Fibroblast of skin of right quadriceps (primary cell): ENCODE data around the gene CTNNAL1.
"Not testable (repeated sequence)": the region's sequence is repeated elsewhere in the genome, so short reads cannot be mapped to it uniquely, and the experiment has no call there.

Experiments
- DNase-seq: peaks from one replicate; pipeline ENCODE4 v3.0.0-alpha.2; 2013

Gene CTNNAL1

DNA sequence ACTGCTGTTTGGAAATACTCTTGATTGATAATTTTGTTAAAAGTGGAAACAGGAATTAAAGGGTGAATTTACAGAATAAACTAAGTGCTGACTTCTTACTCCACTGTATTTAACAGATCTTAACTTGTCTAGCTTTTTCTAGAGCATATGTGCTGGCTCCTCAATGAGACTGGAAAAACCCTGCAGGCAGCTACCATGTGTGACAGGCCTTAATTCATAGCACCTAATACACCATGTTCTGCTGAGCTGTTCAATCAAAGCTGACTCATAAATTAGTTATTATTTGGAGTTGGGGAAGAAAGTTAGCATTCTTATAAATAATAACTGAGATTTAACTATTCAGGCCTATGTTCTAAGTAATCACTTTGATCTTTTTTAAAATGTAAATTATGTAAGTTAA is 29.4 kb downstream of the CTNNAL1 start:
- DNase-seq, result no peak

DNA sequence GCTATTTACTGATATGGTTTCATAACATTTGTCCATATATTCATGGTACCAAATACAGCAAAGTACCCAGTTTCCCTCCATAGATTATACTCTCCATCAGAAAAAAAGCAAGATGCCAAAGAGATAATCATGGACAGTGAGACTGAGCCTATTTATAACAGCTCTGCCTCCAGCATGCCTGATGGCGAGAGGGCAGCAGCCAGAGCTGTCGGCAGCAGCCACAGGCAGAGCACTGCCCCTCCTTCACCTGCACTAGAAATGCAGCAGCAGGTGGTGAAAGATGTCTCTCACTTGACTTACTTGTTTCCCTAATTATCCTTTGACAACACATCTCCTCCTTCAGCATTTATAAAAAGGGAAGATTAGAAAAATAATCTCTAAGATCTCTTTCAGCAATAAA is 32.4 kb downstream of the CTNNAL1 start:
- no peak for DNase-seq

DNA sequence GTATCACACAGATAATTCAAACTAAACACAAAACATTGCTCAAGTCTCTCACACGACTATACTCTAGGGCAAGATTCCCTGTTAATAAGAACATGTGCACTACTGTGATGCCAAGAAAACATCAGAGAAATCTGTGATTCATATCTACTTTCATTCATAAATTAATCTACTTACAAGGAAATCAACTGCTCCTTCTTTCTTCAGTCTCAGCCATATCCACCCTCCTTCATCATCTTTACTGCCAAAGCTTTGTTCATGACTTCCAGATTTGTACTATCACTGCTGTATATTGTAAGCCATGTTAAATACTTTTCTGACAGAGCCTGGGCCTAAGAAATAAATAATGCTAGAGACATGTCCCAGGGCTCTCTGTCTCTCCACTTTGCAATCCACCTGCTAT is 35.1 kb downstream of the CTNNAL1 start:
- DNase-seq, result no peak

DNA sequence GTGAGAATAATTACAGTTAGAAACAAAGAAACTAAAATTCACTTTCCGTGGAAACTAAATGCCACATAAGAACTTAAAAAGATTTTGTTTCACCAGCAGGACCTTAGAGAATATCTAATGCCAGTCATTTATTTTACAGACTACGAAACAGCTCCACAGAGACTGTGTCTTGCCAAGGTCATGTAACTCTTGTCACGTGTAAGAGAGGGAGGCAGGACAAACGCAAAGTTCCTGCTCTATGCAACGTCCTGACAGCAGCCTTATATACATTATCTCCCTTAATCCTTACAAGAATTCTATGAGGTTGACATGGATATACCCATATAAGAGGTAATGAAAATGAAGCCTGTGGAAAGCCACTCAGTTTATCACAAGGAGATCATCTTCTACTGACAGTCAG is 39.4 kb downstream of the CTNNAL1 start:
- no peak for DNase-seq

DNA sequence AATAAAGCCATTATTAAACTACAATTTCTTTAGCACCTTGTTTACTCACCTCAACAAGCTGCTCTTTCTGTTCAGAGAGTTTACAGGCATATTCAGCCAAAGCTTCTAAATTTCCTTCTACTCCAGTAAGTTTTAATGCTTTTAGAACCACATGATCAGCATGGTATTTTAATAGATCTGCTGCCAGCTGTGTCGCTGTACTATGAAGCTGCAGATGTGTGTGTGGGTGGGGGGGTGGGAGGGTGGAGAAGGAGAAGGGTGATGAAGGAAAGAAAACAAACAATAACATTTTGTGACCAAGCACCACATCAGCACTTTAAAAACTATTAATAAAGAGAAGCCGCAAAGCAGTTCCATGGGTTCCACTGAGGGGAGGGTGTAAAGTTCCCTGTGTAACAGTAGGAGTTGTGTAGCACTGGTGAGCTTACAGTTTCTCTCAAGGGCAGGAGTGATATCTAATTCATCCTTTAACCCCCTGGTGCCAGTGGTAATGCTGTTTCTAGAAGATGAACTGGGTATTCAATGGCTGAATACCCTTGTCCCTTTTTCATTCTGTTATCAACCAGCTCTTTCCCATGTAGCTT is 40.6 kb downstream of the CTNNAL1 start:
- no peak for DNase-seq

DNA sequence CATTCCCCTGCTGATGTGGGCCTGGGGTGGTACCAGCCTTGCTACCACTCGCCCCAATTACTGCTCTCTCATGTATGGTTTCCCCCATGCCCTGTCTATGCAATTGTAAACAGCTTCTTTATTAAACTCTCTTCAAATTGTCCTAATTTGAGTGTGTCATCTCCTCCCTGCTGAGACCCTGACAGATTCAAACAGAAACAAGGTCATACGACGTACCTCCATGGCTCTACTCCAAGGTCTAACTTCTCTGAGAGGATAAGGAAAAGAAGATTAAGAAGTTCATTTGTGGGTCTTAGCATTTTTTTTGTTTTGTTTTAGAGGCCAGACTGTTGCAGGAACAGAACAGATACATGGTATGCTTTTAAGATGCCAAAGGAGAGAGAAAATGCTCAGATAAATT is 41.1 kb downstream of the CTNNAL1 start:
- no peak for DNase-seq

DNA sequence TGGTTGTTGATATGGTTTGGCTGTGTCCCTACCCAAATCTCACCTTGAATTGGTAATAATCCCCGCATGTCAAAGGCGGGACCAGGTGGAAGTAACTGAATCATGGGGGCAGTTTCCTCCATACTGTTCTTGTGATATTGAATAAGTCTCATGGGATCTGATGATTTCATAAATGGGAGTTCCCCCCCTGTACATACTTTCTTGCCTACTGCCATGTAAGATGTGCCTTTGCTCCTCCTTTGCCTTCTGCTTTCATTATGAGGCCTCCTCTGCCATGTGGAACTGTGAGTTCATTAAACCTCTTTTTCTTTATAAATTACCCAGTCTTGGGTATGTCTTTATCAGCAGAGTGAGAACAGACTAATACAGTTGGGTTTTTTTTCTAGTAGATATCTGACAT is 41.9 kb downstream of the CTNNAL1 start:
- DNase-seq, result not testable (repeated sequence)

DNA sequence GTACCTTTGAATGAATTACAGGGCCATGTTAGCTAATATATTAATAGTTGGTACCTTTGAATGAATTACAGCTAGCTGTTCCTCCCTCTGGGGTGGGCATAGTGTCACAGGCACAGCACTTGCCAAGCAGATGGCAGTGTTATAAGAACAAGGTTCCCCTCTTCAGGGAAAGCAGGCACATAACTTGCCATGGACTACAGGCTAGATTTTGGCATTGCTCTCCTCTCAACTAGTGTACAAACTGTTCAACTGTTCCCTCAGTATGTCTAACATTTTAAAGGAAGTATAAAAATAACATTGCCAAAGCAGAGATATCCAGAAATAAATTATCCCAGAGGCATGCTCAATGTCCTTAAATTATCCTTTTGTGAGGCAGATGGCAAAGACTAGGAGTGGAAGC is 45.4 kb downstream of the CTNNAL1 start:
- DNase-seq, result no peak

DNA sequence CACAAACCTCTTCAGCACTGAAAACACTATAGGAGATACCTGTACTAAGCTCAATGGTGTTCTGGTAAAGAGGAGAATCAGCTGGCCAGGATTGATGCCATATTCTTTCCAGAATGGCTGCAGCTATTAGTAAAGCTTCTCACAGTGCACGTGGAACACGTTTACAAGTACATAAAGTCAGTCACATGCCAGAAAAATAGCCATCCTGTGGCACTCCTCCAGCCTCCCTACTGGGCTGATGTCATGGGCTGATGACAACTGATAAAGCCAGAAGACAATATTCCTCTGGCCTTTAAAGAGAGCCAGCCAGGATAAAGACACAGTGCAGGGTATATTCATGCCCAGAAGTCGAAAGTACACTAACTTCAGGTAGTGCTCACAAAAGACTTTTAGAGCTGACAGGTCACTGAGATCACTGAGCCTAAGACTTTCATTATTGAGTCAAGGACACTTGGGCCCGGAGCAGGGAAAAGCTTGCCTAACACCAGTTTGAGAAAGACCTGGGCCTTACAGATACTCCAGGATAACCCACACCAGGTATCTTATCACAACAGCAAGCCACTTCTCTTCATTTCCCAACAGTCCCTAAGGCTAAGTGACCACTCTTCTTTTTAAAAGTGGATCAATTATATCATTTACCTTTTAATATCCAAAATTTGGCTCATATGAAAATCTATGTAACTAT is 49.7 kb downstream of the CTNNAL1 start:
- no peak for DNase-seq

DNA sequence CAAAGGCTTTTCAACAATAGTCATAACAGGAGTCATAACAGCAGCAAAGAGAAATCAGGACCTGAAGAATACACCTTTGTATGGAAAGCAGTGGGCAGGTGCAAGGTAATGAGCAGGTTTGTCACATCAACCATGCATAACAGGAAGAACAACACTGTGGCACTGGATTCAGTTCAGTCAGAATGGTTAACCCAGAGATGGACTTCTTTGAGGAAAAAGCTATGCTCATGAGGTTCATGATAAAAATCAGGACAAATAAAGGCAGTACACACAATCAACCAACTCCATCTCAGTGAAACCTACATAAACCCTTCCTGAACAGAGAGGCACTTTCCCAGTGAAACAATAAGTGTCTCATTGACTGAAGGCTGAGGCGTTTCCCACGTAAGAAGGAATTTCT is 52.1 kb downstream of the CTNNAL1 start:
- no peak for DNase-seq

DNA sequence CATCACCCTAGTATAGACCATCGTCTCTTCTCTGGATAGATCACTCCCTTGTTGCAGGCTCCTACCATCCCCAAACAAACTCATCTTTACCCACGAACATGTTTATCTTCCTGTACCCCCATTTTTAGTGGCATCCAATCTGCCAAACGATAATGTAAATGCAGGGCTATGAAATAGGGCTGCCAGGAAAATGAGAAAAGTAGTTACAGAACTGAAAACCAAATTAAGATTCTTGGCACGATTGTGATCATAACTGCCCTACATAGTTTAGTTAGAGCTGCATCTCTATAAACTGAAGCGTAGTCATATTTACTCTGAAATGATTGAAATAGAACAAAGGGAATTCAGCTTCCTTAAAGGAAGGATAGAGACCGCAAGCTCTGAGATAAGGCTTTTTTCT is 53.0 kb downstream of the CTNNAL1 start:
- DNase-seq, result no peak

DNA sequence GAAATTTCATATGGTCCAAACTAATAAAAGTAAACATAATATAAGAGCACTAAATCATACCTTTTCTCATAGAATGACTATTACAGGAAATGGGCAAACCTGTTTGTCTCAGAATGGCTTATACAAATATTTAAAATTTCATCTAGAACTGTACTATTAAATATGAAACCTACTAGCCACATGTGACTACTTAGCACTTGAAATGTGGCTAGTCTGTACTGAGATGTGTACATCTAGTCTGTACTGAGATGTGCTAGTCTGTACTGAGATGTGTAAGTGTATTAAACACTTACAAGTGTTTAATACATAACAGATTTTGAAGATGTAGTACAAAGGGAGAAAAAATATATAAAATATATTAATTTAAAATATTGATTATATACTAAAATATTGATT is 56.7 kb downstream of the CTNNAL1 start:
- no peak for DNase-seq

DNA sequence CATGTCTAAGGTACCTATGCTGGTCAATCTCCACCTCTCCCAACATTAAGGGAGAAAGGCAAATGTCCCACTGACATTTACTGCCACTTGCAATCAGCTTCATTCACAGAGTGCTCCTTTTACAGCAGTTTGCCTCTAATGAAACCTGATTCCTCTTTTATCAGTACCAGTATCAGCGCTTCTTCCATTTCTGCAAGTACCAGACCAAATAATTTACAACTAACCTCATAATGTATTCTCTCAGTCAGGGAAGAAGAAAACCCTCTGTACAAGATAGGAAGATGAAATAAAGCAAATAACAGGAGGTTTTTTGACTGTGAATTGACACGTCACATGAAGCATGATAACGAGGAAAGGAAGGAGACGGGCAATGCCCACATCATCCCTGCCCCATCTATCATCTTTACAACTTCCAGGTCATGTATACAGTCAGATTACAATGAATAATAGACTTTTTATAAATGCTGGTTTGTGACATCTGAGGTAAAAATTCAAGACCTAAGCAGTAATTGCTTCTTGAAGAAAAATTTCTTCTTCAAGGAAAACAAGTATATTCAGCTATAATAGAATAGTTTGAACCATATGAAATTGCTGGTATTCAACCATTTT is 57.2 kb downstream of the CTNNAL1 start:
- DNase-seq, result no peak

DNA sequence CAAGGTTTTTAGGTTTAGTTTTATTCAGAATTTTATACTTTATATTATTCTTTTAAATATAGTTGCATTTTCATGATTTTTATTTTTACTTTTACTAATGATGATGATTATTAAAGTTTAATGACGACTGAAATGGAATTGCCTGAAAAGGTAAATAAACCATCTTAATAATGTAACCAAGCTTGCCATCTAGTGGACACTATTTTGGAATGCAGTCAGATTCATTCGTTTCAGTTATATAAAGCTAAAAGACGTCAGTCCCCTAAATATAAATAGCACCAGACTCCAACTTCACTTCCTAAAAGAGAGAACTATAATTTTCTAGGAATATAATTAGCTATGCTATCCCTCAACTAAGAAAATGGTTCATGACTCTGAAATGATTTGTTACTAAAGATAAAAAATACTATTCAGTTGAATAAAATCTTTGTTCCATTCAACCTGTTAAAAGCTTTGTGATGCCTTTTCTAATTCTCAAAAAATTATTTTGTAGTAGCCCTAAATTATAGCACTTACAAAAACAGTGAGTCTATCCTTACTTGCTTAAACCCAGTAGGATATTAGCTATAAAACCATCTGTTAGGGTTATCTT is 59.2 kb downstream of the CTNNAL1 start:
- DNase-seq, result peak; percentile 48

DNA sequence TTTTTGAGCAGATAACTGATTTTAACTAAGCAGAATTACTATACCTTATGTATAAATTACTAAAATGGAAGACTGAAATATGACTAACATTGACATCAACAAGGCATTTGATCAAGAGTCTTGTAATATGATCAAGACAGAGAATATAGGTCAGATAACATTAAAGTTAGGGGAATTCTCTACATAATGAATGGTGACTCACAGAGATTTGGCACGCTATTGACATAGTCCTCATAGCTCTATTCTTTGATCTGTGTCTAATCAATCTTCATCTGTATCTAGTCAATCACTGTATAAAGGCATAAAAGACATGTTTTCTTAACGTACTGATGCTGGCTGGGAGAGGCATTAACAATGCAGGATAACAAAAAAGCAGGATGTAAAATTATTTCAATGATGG is 61.7 kb downstream of the CTNNAL1 start:
- DNase-seq, result no peak

DNA sequence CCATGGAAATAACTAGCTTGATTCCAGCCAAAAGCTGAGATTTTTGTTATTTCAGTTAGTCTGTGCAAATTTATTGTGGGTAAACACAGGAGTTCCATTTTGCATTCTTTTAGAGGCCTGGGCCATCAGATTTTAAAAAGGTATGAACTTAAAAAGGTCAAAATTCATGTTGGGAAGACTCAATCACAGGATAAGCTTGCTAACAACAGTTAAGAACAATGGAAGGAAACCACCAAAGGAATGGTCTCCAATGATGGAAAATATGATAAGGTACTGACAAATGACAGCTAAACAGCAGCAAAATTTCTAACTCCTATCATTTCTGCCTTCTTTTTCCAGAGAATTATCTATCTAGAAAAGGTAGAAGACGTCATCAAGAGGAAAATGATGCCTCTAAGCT is 63.1 kb downstream of the CTNNAL1 start:
- no peak for DNase-seq

DNA sequence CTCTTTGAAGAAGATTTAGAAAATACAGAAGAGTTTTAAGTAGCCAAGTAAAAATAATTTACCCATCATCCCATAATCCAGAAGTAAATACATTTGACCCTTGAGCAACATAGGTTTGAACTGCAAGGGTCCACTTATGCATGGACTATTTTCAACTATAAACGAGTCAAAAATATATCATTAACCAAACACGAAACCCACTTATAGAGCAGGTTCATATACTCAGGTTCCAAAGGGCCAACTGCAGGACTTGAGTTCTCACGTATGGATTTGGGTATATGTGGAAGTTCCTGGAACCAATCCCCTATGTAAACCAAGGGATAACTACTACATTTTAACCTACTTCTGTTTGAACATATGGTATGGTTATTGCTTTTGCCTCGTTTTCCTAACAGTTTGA is 73.3 kb downstream of the CTNNAL1 start:
- DNase-seq, result no peak

DNA sequence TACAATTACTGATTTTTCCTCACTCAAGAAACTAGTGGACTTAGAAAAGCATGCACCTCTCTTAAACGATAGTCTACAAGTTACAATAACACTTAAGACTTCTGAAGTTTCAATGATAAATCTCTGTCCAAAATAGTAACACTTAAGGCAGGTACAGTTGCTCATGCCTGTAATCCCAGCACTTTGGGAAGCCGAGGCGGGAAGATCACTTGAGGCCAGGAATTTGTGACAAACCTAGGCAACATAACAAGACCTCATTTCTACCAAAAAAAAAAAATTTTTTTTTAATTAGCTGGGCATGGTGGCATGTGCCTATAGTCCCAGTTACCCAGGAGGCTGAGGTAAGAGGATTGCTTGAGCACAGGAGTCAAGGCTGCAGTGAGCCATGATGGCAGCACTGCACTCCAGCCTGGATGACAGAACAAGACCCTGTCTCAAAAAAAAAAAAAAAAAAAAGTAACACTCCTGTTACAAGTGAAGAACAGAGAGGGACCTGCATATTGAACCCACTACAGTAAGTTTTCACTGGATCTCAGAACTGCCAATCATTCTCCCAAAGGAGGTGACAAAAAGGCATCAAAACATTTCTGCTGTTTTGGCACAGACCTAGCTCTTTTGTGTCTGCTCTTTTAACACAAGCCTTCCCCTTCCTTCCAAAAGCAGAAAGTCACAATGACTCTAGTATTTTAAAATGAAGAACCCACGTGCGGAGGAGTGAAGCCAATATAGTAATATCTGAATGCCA is 75.6 kb downstream of the CTNNAL1 start:
- no peak for DNase-seq

DNA sequence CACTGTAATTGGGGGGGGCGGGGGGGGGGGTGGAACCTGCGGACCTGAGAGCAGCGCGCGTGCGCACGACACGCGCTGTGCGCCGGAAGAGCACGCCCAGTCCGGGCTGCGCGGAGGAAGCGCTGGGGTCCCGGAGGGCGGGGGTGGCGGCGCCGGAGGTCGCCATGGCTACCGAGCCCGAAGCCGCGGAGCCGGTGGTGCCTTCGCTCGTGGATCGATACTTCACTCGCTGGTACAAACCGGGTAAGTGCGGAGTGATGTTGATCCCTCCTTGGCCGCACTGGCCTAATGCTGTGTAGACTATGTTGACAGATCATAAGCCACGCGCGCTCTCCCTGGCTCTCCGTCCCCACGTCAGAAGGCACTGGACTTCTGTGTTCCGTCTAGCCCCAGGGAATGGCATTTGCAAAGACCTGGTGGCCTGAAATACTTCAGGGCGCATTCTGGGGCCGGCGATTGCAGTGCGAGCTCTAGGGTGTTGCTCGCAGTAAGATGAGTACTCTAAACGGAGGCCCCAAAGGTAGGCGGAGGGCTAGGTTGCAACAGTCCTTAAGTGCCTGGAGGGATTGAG is 78.9 kb downstream of the CTNNAL1 start, which contains the start of gene ABITRAM:
TSS of gene ABITRAM (plus strand) at position 78 of the 571 bp plus-strand sequence. CDS start at position 165, 87 bp downstream.
- DNase-seq, result peak; percentile 80

DNA sequence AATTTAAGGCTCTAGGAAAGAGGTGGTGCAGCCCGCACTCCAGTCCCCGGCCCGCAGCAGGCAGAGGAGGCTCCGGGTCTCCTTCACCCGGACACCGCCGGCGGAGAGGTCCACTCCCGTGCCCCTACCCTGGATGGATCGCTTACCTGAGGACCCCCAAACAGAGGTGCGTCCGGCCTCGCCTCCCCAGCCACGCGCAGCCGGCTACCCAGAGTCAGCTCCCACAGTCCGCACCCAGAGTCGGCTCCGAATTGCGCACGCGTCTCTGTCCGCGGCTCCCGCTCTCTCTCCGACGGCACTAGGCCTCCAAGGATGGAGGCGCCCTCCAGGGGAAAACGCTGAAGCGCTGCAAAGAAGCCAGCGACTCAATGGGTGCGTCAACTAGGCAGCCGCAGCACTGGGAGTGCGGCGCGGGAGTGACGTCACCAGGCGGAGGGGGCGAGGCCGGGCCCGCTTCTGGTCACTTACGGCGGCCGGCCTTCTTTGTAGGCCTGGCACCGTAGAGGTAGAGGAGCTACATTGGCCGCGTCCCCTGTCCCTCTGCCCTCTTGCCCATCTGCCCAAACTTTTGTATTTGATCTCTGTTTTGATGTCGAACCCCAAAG is 79.5 kb downstream of the CTNNAL1 start, which contains the start of gene ELP1:
TSS of gene ELP1 (minus strand) at position 407 of the 605 bp plus-strand sequence. CDS start 2,978 bp downstream, outside the sequence.
- DNase-seq, result peak; percentile 95

DNA sequence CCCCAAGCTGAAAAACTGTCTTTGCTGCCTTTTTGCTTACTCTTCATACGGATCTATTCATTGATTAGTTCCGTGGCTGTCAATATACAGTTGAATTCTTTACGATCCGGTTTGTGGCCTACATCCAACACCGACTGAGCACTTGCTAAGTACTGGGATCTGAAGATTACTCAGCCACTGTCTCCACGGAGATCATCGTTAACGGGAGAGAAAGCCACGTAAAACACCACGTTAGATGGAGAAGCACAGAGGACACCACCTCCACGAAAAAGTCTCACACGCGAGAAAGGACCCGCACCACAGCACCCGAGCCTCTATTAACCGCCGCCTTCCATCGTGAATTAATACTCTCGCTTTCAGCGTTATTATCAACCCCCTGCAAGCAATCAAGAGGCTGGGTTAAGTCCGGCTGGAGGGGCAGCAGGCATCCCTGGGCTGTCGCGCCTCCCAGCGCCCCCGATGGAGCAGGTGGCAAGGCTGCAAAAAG is 80.0 kb downstream of the CTNNAL1 start:
- DNase-seq, result no peak

DNA sequence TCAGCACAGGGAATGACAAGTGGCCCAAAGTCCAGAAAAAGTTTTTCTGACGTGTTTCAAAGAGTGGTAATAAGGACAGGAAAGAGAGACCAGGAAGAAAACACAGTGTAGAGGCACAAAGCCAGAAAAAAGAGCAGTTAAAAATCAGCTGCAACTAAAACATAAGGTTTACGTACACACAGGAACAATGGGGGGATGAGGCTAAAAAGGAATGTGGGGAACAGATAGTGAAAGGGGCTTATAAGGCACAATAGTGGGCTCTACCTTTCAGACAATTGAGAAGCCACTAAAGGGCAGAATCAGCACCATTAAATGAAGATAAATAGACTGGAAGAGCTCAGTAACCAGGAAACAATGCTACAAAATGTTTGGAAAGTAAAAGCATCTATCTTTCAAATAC is 84.9 kb downstream of the CTNNAL1 start:
- no peak for DNase-seq
